Anterior cingulate cortex (tissue), 58 donors: ENCODE measurements around the gene OR2AK2.

Source experiments
- DNase-seq, 58 donors: peaks; one replicate each; lab custom pipeline; 2025; lab: John Stamatoyannopoulos, UW

OR2AK2 gene, protein sequence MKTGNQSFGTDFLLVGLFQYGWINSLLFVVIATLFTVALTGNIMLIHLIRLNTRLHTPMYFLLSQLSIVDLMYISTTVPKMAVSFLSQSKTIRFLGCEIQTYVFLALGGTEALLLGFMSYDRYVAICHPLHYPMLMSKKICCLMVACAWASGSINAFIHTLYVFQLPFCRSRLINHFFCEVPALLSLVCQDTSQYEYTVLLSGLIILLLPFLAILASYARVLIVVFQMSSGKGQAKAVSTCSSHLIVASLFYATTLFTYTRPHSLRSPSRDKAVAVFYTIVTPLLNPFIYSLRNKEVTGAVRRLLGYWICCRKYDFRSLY

DNA sequence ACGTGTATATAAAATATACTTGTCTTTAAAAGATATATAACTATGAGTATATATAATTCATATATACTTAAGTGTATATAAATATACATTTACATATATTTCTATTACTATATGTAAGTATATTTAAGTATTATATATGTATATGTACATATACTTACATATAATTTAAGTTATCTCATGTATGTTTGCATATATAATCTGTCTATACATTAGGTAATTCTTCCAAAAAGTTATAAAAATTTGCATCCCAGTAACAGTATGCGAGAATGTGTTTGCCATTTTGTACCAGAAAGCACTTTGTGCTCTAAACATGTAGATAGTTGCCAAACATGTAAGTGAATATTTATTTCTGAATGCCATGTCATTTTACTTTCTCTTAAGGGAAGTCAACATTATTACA lies at the start of gene OR2AK2:
Gene OR2AK2, plus strand, starts transcription at position 301 of the 400 bp plus-strand sequence. CDS start 144 bp downstream, outside the sequence.
- DNase-seq, result no peak

DNA sequence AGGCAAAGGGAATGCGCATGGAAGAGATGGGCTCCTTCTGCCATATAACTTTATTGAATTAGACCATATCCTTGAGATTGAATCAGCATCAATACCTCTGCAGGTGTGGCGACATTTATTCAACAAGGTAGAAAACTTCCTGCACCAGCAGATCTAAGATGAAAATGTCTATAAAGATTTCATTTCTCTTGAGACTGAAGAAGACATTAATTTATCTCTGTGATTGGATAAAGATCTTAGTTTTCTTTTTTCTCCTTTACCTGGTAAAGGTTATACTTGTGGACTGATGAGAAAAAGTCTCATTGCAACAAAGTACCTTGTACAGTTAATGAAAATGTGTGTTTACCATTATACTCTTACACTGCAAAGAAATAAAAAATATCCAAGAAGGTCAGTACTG lies 45.1 kb upstream of the OR2AK2 start, which contains the start of gene OR2T8:
Gene OR2T8, plus strand, starts transcription at position 301 of the 400 bp plus-strand sequence. CDS start 766 bp downstream, outside the sequence.
- no peak for DNase-seq

DNA sequence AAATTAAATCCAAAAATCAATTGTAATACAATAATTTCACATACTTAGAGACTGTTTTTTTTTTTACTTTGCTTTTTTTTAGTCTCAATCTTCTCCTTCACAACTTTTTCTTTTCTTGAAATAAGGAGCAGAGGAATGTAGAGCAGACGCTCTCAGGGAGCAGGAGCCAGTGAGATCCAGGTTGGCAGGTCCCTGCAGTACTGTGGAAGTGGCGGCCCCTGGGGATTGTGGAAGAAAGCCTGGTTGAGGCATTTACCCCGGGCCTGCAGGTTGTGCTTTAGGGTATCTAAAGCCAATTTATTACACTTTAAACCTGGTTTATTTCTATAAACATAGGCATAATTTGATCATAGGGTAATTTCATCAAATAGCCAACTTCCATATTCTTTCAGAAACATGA lies 41.1 kb upstream of the OR2AK2 start:
- no peak for DNase-seq

DNA sequence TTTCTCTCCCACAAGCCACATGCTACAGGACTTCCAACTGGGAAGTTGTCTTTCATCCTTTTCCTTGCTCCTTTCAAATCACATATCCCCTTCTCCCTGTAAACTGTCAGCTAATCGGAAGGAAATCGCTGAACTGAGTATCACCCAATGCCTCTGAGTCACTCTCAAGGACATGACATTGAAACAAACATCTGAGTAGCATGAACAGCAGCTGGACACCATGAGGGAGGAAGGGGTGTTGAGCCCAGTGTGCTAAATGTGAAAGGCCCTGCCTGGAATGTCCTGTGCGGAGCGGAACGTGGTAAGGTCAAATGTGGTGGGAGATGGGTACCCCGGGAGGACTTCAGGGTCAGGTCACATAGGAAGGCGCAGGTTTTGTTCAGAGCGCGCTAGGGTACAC lies 40.2 kb upstream of the OR2AK2 start, which contains the start of gene OR2AJ1:
Gene OR2AJ1, plus strand, starts transcription at position 22 of the 400 bp plus-strand sequence. CDS start 8,880 bp downstream, outside the sequence.
- DNase-seq, result no peak

DNA sequence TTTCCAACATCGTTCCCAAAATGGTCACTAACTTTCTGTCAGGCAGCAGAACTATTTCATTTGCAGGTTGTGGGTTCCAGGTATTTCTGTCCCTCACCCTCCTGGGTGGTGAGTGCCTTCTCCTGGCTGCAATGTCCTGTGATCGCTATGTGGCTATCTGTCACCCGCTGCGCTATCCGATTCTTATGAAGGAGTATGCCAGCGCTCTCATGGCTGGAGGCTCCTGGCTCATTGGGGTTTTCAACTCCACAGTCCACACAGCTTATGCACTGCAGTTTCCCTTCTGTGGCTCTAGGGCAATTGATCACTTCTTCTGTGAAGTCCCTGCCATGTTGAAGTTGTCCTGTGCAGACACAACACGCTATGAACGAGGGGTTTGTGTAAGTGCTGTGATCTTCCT lies 31.0 kb upstream of the OR2AK2 start:
- DNase-seq, result no peak

DNA sequence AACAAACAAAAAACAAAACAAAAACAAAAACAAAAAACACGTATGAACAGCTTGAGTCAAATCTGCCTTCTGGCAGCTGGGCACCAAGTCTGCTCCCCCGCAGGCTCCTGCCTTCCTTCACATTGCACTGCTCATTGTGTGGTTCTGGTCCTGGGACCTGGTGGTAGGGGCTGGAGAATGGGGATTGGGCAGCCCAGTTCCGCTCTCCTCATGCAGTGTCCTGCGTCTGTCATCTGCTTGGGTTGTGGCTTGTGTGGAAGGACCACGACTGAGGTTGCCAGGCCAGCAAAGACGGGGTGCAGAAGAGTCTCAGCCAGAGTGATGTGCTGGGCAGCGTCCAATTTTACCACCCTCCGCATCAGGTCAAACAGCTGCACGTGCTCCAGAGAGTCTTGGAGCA lies 29.3 kb upstream of the OR2AK2 start:
- DNase-seq, result no peak

DNA sequence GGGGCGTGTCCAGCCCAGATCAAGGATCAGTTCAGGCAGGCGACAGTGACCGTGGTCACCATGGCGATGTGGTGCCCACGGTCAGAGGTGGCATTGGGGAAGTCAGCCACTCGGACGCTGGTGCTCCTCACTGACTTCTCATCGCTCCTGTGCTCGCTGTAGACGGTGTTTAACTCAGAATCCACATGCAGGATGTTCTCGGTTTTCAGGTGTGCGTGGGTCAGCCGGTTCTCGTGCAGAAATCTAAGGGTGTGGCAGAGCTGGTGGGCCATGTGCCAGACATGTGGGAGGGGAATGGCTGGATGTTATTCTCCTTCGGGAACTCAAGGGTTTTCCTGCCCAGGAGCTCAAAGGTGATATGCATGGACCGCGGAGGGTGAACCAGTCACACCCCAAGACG lies 28.6 kb upstream of the OR2AK2 start:
- no peak for DNase-seq

DNA sequence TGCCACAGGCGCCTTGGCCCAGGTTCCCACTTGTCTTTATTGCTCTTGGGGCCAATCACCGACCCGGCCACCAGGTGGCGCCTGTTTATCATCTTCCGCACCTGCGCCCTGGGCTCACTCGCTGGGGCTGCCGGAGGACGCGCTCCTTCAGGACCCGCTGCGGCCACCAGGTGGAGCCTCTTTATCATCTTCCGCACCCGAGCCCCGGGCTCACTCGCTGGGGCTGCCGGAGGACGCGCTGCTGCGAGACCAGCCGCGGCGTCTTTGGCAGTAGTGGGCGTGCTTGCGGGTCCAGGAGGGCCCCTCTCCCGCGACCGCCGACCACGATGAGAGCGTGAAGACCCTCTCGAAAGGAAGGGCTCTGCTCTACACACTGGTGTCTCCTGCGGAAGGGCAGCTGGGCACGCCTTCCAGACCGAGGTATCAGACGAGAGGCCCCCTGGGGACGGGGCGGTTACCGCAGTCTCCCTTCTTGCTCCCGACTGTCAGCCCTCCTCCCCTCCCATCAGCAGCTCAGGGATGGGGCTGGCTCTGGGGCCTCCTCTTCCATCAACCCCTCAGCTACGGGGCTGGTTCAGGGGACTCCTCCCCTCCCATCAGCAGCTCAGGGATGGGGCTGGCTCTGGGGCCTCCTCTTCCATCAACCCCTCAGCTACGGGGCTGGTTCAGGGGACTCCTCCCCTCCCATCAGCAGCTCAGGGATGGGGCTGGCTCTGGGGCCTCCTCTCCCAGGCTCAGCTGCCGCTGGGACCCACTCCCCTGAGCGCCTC lies 27.9 kb upstream of the OR2AK2 start:
- peak in 53 of 58 donors; percentile 11 to 89 (median 63) for DNase-seq

DNA sequence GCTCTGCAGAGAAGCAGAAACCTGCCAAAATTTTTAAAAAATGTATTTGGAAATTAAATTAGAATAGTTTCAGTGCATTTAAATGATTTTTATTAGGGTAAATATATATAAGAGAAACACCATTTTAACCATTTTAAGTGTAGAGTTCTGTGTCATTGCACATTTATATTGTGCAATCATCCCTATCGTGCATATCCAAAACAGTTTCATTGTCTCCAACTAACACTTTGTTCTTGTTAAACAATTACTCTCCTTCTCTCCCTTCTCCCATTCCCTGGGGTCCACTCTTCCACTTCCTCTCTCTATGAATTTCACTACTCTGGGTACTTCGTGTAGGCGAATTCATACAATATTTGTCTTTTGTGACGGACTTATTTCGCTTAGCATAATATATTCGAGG lies 22.4 kb upstream of the OR2AK2 start:
- no peak for DNase-seq

DNA sequence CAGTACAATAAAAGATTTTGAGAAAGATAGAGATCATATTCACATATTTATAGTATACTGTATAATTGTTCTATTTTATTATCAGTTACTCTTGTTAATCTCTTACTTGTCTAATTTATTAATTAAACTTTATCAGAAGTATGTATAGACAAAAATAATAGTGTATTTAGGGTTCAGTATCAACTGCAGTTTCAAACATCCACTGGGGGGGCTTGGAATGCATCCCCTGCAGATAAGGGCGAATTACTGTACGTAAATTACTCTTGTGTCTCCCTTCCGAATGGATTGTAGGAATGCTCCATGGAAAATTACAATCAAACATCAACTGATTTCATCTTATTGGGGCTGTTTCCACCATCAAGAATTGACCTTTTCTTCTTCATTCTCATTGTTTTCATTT lies 16.5 kb upstream of the OR2AK2 start, which contains the start of gene OR2L8:
Gene OR2L8, plus strand, starts transcription at position 301 of the 400 bp plus-strand sequence. Its CDS starts 0 bp downstream, at position 301.
- DNase-seq, result no peak

DNA sequence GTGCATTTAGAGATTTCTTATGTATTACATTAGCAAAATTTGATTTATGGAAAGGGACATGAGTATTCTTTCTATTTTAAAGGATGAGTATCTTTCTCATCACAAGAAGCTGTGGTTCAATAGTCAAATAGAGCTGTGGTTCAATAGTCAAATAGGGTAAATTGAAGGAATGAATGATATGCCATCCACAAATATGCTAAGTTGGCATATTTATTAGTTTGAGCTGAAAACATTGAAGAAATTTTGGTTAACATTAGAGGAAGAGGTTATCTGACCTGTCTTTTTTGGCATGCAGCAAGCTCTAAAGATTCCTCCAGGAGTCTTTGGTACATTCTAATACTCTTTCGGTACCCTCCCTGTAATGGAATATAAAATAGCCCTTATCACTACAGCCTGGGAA lies 11.6 kb upstream of the OR2AK2 start:
- DNase-seq, result no peak

DNA sequence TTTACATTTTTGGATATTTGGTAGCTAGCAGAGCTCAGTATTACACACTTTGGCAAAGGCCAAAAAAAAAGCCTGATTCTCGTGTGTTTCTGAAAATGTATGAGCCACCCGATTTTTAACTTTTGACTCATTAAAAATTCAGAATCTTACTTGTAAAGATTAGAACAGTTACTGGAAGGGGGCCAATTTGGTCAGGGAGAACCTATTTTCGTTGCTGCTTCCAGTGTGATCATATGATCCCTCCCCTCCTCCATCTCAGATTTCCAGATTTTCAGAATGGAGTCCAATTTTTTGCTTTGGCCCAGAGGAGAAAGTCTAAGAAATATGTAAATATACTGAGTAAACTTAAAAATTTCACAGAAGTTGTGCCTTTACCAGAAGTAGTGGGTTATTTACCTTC lies 3.2 kb upstream of the OR2AK2 start:
- DNase-seq, result no peak

DNA sequence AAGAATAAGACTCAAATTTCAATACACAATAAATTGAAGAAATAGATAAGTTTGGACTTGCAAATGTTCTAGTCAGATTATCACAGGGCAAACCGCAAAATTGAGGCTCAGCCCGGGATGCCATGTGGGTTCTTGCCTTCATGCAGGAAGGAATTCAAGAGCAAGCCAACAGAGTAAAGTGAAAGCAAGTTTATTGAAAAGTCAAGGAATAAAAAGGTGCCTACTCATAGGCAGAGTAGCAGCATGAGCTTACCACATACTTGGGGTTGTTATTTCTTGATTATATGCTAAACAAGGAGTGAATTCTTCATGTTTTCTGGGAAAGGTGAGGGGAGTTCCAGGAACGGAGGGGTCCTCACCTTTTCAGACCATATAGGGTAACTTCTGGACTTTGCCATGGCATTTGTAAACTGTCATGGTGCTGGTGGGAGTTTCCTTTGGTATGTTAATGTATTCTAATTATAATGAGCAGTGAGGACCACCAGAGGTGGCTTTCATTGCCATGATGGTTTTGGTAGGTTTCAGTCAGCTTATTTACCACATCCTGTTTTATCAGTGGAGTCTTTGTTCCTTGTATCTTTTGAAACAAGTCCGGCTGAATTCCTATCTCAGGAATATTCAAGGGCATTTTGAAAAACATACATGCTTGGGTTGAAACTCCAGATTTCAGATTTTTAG lies 2.0 kb upstream of the OR2AK2 start:
- no peak for DNase-seq

DNA sequence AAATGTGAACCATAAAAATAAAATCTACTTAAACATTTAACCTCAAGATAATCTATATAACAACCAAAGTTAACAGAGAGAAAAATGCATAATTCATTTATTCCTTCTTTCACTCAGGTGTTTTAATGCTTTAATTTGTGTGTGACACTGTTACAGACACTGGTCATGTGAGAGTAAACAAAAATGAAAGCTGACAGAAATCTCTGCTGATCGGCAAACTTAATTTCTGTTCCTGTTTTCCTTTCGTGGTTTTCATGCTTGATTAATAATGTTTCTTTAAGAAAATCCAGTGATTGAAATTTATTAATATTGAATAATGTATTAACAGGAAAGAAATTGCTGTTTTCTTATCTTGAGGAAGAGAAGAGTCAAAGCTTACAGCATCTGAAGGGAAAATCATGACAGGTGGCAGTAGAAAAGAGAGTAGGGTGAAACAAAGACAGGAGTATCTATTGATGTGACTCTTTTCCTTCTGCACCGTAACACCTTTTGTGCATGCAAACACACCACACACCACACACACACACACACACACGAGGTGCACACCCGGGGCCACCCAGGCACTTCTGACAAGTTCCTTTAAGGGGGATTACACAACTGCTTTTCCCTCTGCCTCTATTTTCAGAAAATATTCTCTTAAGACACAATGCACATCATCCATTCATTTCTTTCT lies 1.6 kb downstream of the OR2AK2 start:
- no peak for DNase-seq

DNA sequence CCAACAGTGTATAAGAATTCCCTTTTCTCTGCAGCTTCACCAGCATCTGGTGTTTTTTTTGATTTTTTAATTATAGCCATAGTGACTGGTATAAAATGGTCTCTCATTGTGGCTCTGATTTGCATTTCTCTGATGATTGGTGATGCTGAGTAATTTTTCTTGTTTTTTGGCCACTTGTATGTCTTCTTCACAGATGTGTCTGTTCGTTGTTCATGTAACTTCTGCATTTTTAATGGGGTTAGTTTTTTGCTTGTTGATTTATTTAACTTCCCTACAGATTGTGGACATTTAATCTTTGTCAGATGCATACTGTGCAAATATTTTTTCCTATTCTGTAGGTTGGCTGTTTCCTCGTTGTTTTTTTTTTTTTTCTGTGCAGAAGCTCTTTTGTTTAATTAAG lies 28.0 kb downstream of the OR2AK2 start:
- no peak for DNase-seq

DNA sequence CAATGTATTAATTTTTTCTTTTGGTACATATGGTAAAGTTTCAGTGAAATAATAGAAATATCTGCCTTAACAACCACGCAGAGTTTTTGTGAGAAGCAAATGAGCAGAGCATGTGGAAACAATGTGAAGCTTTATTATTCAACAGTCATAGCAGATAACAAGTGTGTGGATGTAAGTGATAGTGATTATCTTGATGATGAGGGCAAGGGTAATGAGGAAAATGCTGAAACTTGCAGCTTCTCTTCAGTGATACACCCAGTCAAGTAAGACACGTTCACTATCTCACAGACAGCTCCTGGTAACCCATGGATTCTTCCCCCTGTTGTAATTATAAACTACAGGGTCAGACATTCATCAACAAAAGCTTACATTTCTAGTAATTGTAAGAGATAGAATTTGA lies 33.8 kb downstream of the OR2AK2 start:
- DNase-seq, result no peak

DNA sequence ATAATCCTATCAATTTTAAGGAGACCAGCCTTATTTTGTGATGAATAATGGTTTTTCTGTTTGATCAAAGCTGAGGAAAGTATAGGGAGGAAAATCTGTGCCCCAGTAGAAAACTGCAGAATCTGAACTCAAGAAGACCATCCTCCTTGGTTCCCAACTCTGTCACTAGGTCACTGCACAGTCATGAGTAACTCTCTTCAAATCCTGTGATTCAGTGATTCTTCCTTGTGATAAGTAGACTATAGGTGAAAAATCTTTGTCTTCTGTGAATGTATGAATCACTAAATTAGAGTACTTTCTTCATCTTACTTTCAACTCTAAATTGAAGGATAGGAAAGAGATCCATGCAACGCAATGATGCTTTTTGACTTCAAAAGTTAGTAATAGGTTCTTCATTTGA lies 35.1 kb downstream of the OR2AK2 start:
- DNase-seq, result no peak

DNA sequence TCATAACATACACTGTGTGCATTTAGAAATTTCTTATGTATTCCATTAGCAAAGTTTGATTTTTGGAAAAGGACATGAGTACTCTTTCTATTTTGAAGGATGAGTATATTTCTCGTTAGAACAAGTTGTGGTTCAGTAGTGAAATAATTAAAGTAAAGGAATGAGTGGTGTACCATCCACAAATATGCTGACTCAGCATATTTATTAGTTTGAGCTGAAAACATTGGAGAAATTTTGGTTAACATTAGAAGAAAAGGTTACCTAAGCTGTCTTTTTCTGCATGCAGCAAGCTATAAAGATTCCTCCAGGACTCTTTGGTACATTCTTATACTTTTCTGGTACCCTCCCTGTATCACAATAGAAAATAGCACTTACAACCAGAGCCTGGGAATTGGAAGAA lies 42.7 kb downstream of the OR2AK2 start:
- DNase-seq, result no peak

DNA sequence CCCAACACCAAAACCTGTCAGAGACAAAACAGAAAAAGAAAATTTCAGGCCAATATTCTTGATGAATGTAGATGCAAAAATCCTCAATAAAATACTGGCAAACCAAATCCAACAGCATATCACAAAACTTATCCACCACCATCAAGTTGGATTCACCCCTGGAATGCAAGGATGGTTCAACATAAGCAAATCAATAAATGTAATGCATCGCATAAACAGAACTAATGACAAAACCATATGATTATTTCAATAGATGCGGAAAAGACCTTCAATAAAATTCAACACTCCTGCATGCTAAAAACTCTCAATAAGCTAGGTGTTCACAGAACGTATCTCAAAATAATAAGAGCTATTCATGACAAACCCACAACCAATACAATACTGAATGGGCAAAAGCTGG lies 44.6 kb downstream of the OR2AK2 start:
- DNase-seq, result no peak

DNA sequence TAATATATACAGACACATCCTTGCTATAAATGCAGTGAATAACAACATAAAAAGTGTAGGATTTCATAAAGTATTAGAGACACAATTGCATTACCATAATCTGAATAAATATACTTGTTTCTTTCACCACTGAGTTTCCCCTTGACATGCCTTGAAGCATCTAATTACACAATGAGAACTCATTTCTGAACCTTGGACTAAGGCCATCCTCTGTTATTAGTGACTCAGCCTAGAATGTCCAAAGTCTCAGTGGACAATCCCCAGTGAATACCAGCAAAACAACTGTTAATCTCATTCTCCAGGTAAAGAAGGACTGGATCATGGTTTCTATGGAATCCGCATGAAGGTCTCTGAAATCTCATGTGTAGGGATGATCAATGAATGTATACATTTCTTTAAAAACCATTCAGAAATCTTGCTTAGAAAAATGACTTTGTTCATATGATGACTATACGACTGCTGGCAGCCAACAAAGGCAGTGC lies 48.2 kb downstream of the OR2AK2 start, which contains the start of gene OR2L5:
Gene OR2L5, plus strand, starts transcription at position 432 of the 482 bp plus-strand sequence. CDS start 8,288 bp downstream, outside the sequence.
- DNase-seq, result no peak
